H9 (cell line): ENCODE data around the gene FCN1. TPM values are rescaled to one million over a fixed set of nuclear protein-coding genes. Genes with fewer than 3 reads are reported as not detected.

Experiments used
- DNase-seq: peaks from one replicate; pipeline ENCODE4 v3.0.0-alpha.2; 2017
- H2AFZ ChIP-seq: one replicate; pipeline ENCODE4 v1.6.1; 2013; ENCODE audit warnings: mild to moderate bottlenecking, low read length, control low read depth, moderate library complexity
- H2AK5ac ChIP-seq: 2 replicates; pipeline ENCODE4 v1.6.1; 2013; ENCODE audit warnings: low read length, control low read depth, mixed read lengths; ENCODE audit not compliant: insufficient read length
- H2BK120ac ChIP-seq: one replicate; pipeline ENCODE4 v1.6.1; 2013; ENCODE audit warnings: low read depth, mild to moderate bottlenecking, low read length, control low read depth, inconsistent platforms; ENCODE audit not compliant: poor library complexity, severe bottlenecking
- H2BK12ac ChIP-seq: 2 replicates; pipeline ENCODE4 v1.6.1; 2013; ENCODE audit warnings: low read length, control low read depth, mixed read lengths, low read depth; ENCODE audit not compliant: insufficient read length
- H2BK15ac ChIP-seq: 2 replicates; pipeline ENCODE4 v1.6.1; 2013; ENCODE audit warnings: low read depth, low read length, control low read depth
- H2BK20ac ChIP-seq: one replicate; pipeline ENCODE4 v1.6.1; 2013; ENCODE audit warnings: low read depth, mild to moderate bottlenecking, low read length, control low read depth, inconsistent platforms; ENCODE audit not compliant: poor library complexity, severe bottlenecking
- H2BK5ac ChIP-seq: 2 replicates; pipeline ENCODE4 v1.6.1; 2013; ENCODE audit warnings: low read length, control low read depth, mixed read lengths; ENCODE audit not compliant: insufficient read length
- H3K14ac ChIP-seq: 2 replicates; pipeline ENCODE4 v1.6.1; 2013; ENCODE audit warnings: low read length, control low read depth; ENCODE audit not compliant: insufficient read depth
- H3K18ac ChIP-seq: 2 replicates; pipeline ENCODE4 v1.6.1; 2013; ENCODE audit warnings: low read depth, mild to moderate bottlenecking, mixed read lengths, low read length, control low read depth; ENCODE audit not compliant: insufficient read length
- H3K23ac ChIP-seq: 2 replicates; pipeline ENCODE4 v1.6.1; 2013; ENCODE audit warnings: low read length, control low read depth, mixed read lengths, low read depth; ENCODE audit not compliant: insufficient read length
- H3K23me2 ChIP-seq: 2 replicates; pipeline ENCODE4 v1.6.1; 2013; ENCODE audit warnings: low read depth, mild to moderate bottlenecking, mixed read lengths, low read length, control low read depth; ENCODE audit not compliant: insufficient read length, poor library complexity, severe bottlenecking
- H3K27ac ChIP-seq: 2 replicates; pipeline ENCODE4 v1.5.1; 2013; ENCODE audit warnings: low read length, control low read depth, mixed read lengths, low read depth; ENCODE audit not compliant: insufficient read length
- H3K27me3 ChIP-seq: 2 replicates; pipeline ENCODE4 v1.6.1; 2013; ENCODE audit warnings: low read length, control low read depth, inconsistent platforms; ENCODE audit not compliant: insufficient read depth
- H3K4ac ChIP-seq: 2 replicates; pipeline ENCODE4 v1.6.1; 2013; ENCODE audit warnings: low read depth, mild to moderate bottlenecking, control low read depth, inconsistent platforms, low read length, moderate library complexity
- H3K4me1 ChIP-seq: 2 replicates; pipeline ENCODE4 v1.6.1; 2013; ENCODE audit warnings: low read length, control low read depth, inconsistent platforms; ENCODE audit not compliant: insufficient read depth
- H3K4me2 ChIP-seq: 2 replicates; pipeline ENCODE4 v1.6.1; 2013; ENCODE audit warnings: low read length, control low read depth, mixed read lengths; ENCODE audit not compliant: insufficient read length, insufficient read depth
- H3K56ac ChIP-seq: 2 replicates; pipeline ENCODE4 v1.6.1; 2013; ENCODE audit warnings: low read depth, mild to moderate bottlenecking, mixed read lengths, low read length, control low read depth; ENCODE audit not compliant: insufficient read length
- H3K79me1 ChIP-seq: 2 replicates; pipeline ENCODE4 v1.6.1; 2013; ENCODE audit warnings: low read depth, mild to moderate bottlenecking, moderate library complexity, low read length, control low read depth, inconsistent platforms; ENCODE audit not compliant: insufficient read depth, poor library complexity, severe bottlenecking
- H3K79me2 ChIP-seq: 2 replicates; pipeline ENCODE4 v1.6.1; 2013; ENCODE audit warnings: low read length, control low read depth, inconsistent platforms; ENCODE audit not compliant: insufficient read depth
- H3K9ac ChIP-seq: 2 replicates; pipeline ENCODE4 v1.6.1; 2013; ENCODE audit warnings: low read length, control low read depth, mixed read lengths; ENCODE audit not compliant: insufficient read length; ENCODE audit errors: extremely low read depth
- H3K9me3 ChIP-seq: one replicate; pipeline ENCODE4 v1.6.1; 2013; ENCODE audit warnings: low read depth, low read length, inconsistent platforms; ENCODE audit not compliant: control insufficient read depth
- H3T11ph ChIP-seq: one replicate; pipeline ENCODE4 v1.6.1; 2013; ENCODE audit warnings: mild to moderate bottlenecking, low read length, control low read depth, inconsistent platforms
- H4K20me1 ChIP-seq: one replicate; pipeline ENCODE4 v1.6.1; 2013; ENCODE audit not compliant: control insufficient read depth, insufficient read length, insufficient read depth
- H4K5ac ChIP-seq: 2 replicates; pipeline ENCODE4 v1.6.1; 2013; ENCODE audit warnings: low read depth, mild to moderate bottlenecking, mixed read lengths, low read length, control low read depth; ENCODE audit not compliant: insufficient read length
- H4K8ac ChIP-seq: replicated peaks from 2 replicates; pipeline ENCODE4 v1.6.1; 2013; ENCODE audit warnings: low read length, control low read depth, mixed read lengths, low read depth; ENCODE audit not compliant: insufficient read length
- H4K91ac ChIP-seq: 2 replicates; pipeline ENCODE4 v1.6.1; 2013; ENCODE audit warnings: low read depth, mild to moderate bottlenecking, moderate library complexity, mixed read lengths, low read length, control low read depth; ENCODE audit not compliant: insufficient read length
- H3K27ac Mint-ChIP-seq, 3 experiments: 2 replicates in 2 of 3; 3 replicates in 1 of 3; pipeline ENCODE4 v1.8.0; 2020 to 2021; ENCODE audit warnings: mixed read lengths in 3 of 3, mild to moderate bottlenecking in 1 of 3, moderate library complexity in 1 of 3
- H3K27me3 Mint-ChIP-seq: 2 replicates; pipeline ENCODE4 v1.8.0; 2021; ENCODE audit warnings: low read depth, mild to moderate bottlenecking, moderate library complexity, mixed read lengths
- H3K36me3 Mint-ChIP-seq, 3 experiments: 2 replicates in 2 of 3; 3 replicates in 1 of 3; pipeline ENCODE4 v1.8.0; 2020 to 2021; ENCODE audit warnings: low read depth in 3 of 3, mixed read lengths in 3 of 3; ENCODE audit not compliant: insufficient read depth in 1 of 3
- H3K4me1 Mint-ChIP-seq, 2 experiments: 2 replicates each; pipeline ENCODE4 v1.8.0; 2020; ENCODE audit warnings: mixed read lengths in 2 of 2
- H3K4me3 Mint-ChIP-seq, 2 experiments: 2 replicates in 1 of 2; 3 replicates in 1 of 2; pipeline ENCODE4 v1.8.0; 2020 to 2021; ENCODE audit warnings: mild to moderate bottlenecking in 2 of 2, mixed read lengths in 2 of 2, moderate library complexity in 1 of 2
- H3K9me3 Mint-ChIP-seq, 2 experiments: 2 replicates in 1 of 2; 3 replicates in 1 of 2; pipeline ENCODE4 v1.8.0; 2020; ENCODE audit warnings: mild to moderate bottlenecking in 2 of 2, mixed read lengths in 2 of 2, moderate library complexity in 1 of 2
- CTCF ChIP-seq: fragments of 200-600 bp; sonication (generic); conservative IDR thresholded peaks from 3 replicates; pipeline ENCODE4 v1.8.0; 2021; ENCODE audit warnings: antibody characterized with exemption, mild to moderate bottlenecking
- WGBS: extraction: QIAGEN DNeasy Blood & Tissue Kit; methylation state at CpG from one replicate; pipeline ENCODE4 v1.1.7; 2013; ENCODE audit warnings: missing lambda C conversion rate, low lambda C conversion rate, mixed read lengths; ENCODE audit not compliant: insufficient read length; ENCODE audit errors: extremely low coverage; 5-methylcytosine and 5-hydroxymethylcytosine counted together
- total RNA-seq: library from RNA; stranded (reverse); gene quantifications from 2 replicates; pipeline ENCODE4 v1.2.1, GENCODE V29; 2021

The FCN1 gene
- total RNA-seq, 1 experiment from 2014 or later: not detected

GRCh38 chr9:134925011-134925511, 7.3 kb upstream of the FCN1 start:
- H3K4me3 Mint-ChIP-seq: no peak overlapping the region
- Histone ChIP-seq H3K9me3 (no peaks in the 10 kb centered on the region), H4K20me1 (no peaks in the 10 kb centered on the region), H3K23ac (no peak overlapping the region), H3K14ac (no peak overlapping the region), H3K79me1 (no peaks in the 10 kb centered on the region), H3K4me1 (no peaks in the 10 kb centered on the region), H2BK5ac (no peak overlapping the region), H2BK12ac (no peak overlapping the region), H3K56ac (no peak overlapping the region), H2BK120ac (no peak overlapping the region), H3T11ph (no peak overlapping the region), H3K27me3 (no peaks in the 10 kb centered on the region), H4K5ac (no peak overlapping the region), H2AK5ac (no peak overlapping the region), H2BK20ac (no peak overlapping the region), H3K79me2 (no peaks in the 10 kb centered on the region), H3K27ac (no peak overlapping the region), H3K4ac (no peak overlapping the region), H3K4me2 (no peak overlapping the region), H3K18ac (no peak overlapping the region), H4K91ac (no peak overlapping the region), H2AFZ (no peak overlapping the region), H3K9ac (no peak overlapping the region), H3K23me2 (no peaks in the 10 kb centered on the region), H4K8ac (no peak overlapping the region), H2BK15ac (no peak overlapping the region)
- no peaks in the 10 kb centered on the region for H3K4me1 Mint-ChIP-seq
- no CpG with 5 or more reads among the region's 7 CpGs for WGBS
- H3K9me3 Mint-ChIP-seq: no peaks in the 10 kb centered on the region; a peak in 1 of 5 replicates
- no peaks in the 10 kb centered on the region for H3K36me3 Mint-ChIP-seq
- H3K27me3 Mint-ChIP-seq: peaks cover 4% of the 10 kb centered on the region
- no peak for TF ChIP-seq CTCF
- no peak overlapping the region for H3K27ac Mint-ChIP-seq
- no peak for DNase-seq
